Measurements from ENCODE around the gene RNASEH1. TPM values are rescaled to one million over a fixed set of nuclear protein-coding genes. Genes with fewer than 3 reads are reported as not detected.
"Not testable (repeated sequence)": the region's sequence is repeated elsewhere in the genome, so short reads cannot be mapped to it uniquely, and the experiment has no call there.

RNASEH1 gene
- total RNA-seq, 1 experiment from 2014 or later: 42.0 TPM

- Histone ChIP-seq H2BK5ac (ENCODE audit: insufficient read length, low read length) (no peak overlapping the region), H3K27ac (ENCODE audit: insufficient read length, low read depth, low read length) (no peak overlapping the region), H3T11ph (ENCODE audit: low read length) (no peak overlapping the region), H3K9me3 (ENCODE audit: control insufficient read depth, low read depth, low read length) (no peaks in the 10 kb centered on the region), H4K5ac (ENCODE audit: insufficient read length, low read depth, low read length) (no peak overlapping the region), H3K23ac (ENCODE audit: insufficient read length, low read depth, low read length) (no peak overlapping the region), H2AK5ac (ENCODE audit: insufficient read length, low read length) (no peak overlapping the region), H2BK12ac (ENCODE audit: insufficient read length, low read depth, low read length) (no peak overlapping the region), H3K18ac (ENCODE audit: insufficient read length, low read depth, low read length) (no peak overlapping the region), H4K20me1 (ENCODE audit: control insufficient read depth, insufficient read depth, insufficient read length) (no peaks in the 10 kb centered on the region), H3K4ac (ENCODE audit: low read depth, low read length) (no peak overlapping the region), H3K56ac (ENCODE audit: insufficient read length, low read depth, low read length) (no peak overlapping the region), H3K79me2 (ENCODE audit: insufficient read depth, low read length) (no peaks in the 10 kb centered on the region), H2AFZ (ENCODE audit: low read length) (no peak overlapping the region), H4K91ac (ENCODE audit: insufficient read length, low read depth, low read length) (no peak overlapping the region), H3K4me1 (ENCODE audit: insufficient read depth, low read length) (peaks cover 5% of the 10 kb centered on the region; the same call in 1 of the 2 replicates), H3K27me3 (ENCODE audit: insufficient read depth, low read length) (no peaks in the 10 kb centered on the region), H2BK15ac (ENCODE audit: low read depth, low read length) (no peak overlapping the region), H3K14ac (ENCODE audit: insufficient read depth, low read length) (no peak overlapping the region), H2BK20ac (ENCODE audit: low read depth, low read length, poor library complexity, severe bottlenecking) (no peak overlapping the region), H3K79me1 (ENCODE audit: insufficient read depth, low read depth, low read length, poor library complexity, severe bottlenecking) (no peaks in the 10 kb centered on the region), H4K8ac (replicated peaks; ENCODE audit: insufficient read length, low read depth, low read length) (no peak overlapping the region), H3K23me2 (ENCODE audit: insufficient read length, low read depth, low read length, poor library complexity, severe bottlenecking) (peaks cover 9% of the 10 kb centered on the region), H2BK120ac (ENCODE audit: low read depth, low read length, poor library complexity, severe bottlenecking) (no peak overlapping the region), H3K9ac (ENCODE audit: extremely low read depth, insufficient read length, low read length) (no peak overlapping the region), H3K4me2 (ENCODE audit: insufficient read depth, insufficient read length, low read length) (no peak overlapping the region)
- Mint-ChIP-seq H3K27me3 (ENCODE audit: low read depth) (peaks cover 14% of the 10 kb centered on the region), H3K4me1 (peaks cover 24% of the 10 kb centered on the region in 2 experiments), H3K4me3 (peak overlapping the region; percentile 15 to 32; a peak in 2 of 5 replicates), H3K27ac (no peak overlapping the region; a peak in 1 of 7 replicates), H3K36me3 (ENCODE audit: insufficient read depth in 1 of 3, low read depth in 3 of 3) (peaks cover 24 to 30% (median 28%) of the 10 kb centered on the region in 3 experiments), H3K9me3 (peaks cover 11 to 12% of the 10 kb centered on the region in 2 experiments)
- TF ChIP-seq, protein P1, sequence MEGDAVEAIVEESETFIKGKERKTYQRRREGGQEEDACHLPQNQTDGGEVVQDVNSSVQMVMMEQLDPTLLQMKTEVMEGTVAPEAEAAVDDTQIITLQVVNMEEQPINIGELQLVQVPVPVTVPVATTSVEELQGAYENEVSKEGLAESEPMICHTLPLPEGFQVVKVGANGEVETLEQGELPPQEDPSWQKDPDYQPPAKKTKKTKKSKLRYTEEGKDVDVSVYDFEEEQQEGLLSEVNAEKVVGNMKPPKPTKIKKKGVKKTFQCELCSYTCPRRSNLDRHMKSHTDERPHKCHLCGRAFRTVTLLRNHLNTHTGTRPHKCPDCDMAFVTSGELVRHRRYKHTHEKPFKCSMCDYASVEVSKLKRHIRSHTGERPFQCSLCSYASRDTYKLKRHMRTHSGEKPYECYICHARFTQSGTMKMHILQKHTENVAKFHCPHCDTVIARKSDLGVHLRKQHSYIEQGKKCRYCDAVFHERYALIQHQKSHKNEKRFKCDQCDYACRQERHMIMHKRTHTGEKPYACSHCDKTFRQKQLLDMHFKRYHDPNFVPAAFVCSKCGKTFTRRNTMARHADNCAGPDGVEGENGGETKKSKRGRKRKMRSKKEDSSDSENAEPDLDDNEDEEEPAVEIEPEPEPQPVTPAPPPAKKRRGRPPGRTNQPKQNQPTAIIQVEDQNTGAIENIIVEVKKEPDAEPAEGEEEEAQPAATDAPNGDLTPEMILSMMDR (conservative IDR thresholded peaks at IDR 0.05): no peak
- no CpG with 5 or more reads among the region's 3 CpGs for WGBS (ENCODE audit: extremely low coverage, insufficient read length, low lambda C conversion rate)
- DNase-seq: no peak
These were observed 41.3 kb downstream of the RNASEH1 start for GRCh38 chr2:3516831-3517230.

DNA sequence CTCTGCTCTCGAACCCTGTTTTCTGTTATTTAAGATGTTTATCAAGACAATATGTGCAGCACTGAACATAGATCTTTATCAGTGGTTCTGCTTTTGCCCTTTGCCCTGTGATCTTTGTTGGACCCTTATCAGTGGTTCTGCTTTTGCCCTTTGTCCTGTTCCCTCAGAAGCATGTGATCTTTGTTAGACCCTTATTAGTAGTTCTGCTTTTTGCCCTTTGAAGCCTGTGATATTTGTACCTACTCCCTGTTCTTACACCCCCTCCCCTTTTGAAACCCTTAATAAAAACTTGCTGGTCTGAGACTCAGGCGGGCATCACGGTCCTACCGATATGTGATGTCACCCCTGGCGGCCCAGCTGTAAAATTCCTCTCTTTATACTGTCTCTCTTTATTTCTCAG lies 42.7 kb downstream of the RNASEH1 start:
- DNase-seq; H3K4me1 ChIP-seq (ENCODE audit: insufficient read depth, low read length); H3K4me3 Mint-ChIP-seq; H3K79me2 ChIP-seq (ENCODE audit: insufficient read depth, low read length); H3T11ph ChIP-seq (ENCODE audit: low read length); H3K23ac ChIP-seq (ENCODE audit: insufficient read length, low read depth, low read length); H2BK5ac ChIP-seq (ENCODE audit: insufficient read length, low read length); H3K27me3 ChIP-seq (ENCODE audit: insufficient read depth, low read length); H2AK5ac ChIP-seq (ENCODE audit: insufficient read length, low read length); H4K8ac ChIP-seq (replicated peaks; ENCODE audit: insufficient read length, low read depth, low read length); H2BK20ac ChIP-seq (ENCODE audit: low read depth, low read length, poor library complexity, severe bottlenecking); H3K14ac ChIP-seq (ENCODE audit: insufficient read depth, low read length); H4K91ac ChIP-seq (ENCODE audit: insufficient read length, low read depth, low read length); H3K79me1 ChIP-seq (ENCODE audit: insufficient read depth, low read depth, low read length, poor library complexity, severe bottlenecking); H3K18ac ChIP-seq (ENCODE audit: insufficient read length, low read depth, low read length); H3K9me3 ChIP-seq (ENCODE audit: control insufficient read depth, low read depth, low read length); H4K5ac ChIP-seq (ENCODE audit: insufficient read length, low read depth, low read length); H3K56ac ChIP-seq (ENCODE audit: insufficient read length, low read depth, low read length); H3K4me2 ChIP-seq (ENCODE audit: insufficient read depth, insufficient read length, low read length); H2BK15ac ChIP-seq (ENCODE audit: low read depth, low read length); H3K4ac ChIP-seq (ENCODE audit: low read depth, low read length); H4K20me1 ChIP-seq (ENCODE audit: control insufficient read depth, insufficient read depth, insufficient read length); H3K27ac Mint-ChIP-seq; H3K27me3 Mint-ChIP-seq (ENCODE audit: low read depth); H2AFZ ChIP-seq (ENCODE audit: low read length); H3K23me2 ChIP-seq (ENCODE audit: insufficient read length, low read depth, low read length, poor library complexity, severe bottlenecking); H2BK120ac ChIP-seq (ENCODE audit: low read depth, low read length, poor library complexity, severe bottlenecking); H3K27ac ChIP-seq (ENCODE audit: insufficient read length, low read depth, low read length); H2BK12ac ChIP-seq (ENCODE audit: insufficient read length, low read depth, low read length); H3K9ac ChIP-seq (ENCODE audit: extremely low read depth, insufficient read length, low read length): not testable (repeated sequence)
- Mint-ChIP-seq H3K9me3 (peaks cover 11 to 12% of the 10 kb centered on the region in 2 experiments), H3K4me1 (peaks cover 17 to 19% of the 10 kb centered on the region in 2 experiments), H3K36me3 (ENCODE audit: insufficient read depth in 1 of 3, low read depth in 3 of 3) (peaks cover 25 to 41% (median 36%) of the 10 kb centered on the region in 3 experiments)
- WGBS (ENCODE audit: extremely low coverage, insufficient read length, low lambda C conversion rate): no CpG with 5 or more reads among the region's 5 CpGs
